GM11168 (cell line): ENCODE results near the gene ANKRD44.
"Not testable (repeated sequence)": the region's sequence is repeated elsewhere in the genome, so short reads cannot be mapped to it uniquely, and the experiment has no call there.

Source experiments
- in situ Hi-C: fragments of 300-500 bp; cut with MboI; formaldehyde crosslinking; loops from one replicate; pipeline ENCODE4 v1.12.0; 2022; ENCODE audit warnings: low sequenced_read_pairs; ENCODE audit not compliant: unreplicated experiment

ANKRD44 gene

DNA sequence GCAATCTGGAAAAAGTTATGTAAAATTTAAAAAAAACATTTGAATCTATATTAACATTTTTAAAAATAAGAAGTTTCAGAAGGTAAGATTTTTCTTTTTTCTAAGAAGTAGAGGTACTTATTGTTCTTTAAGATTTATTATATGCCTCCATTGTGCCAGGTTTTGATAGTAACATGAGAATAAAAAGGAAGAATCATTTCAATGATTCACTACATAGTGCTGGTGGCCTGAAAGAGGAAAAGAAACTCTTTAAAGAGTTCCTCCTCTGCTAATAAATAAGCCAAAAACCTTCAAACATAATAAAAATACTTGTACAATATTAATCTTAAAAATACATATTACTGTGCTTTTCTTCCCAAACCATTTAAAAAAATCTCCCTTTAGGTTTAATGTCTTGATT is 69.0 kb downstream of the ANKRD44 start:
- in situ Hi-C loops, result no loop called here

- in situ Hi-C loops, result no loop called here
Measured at GRCh38 chr2:197241153-197241552, 69.4 kb downstream of the ANKRD44 start.

DNA sequence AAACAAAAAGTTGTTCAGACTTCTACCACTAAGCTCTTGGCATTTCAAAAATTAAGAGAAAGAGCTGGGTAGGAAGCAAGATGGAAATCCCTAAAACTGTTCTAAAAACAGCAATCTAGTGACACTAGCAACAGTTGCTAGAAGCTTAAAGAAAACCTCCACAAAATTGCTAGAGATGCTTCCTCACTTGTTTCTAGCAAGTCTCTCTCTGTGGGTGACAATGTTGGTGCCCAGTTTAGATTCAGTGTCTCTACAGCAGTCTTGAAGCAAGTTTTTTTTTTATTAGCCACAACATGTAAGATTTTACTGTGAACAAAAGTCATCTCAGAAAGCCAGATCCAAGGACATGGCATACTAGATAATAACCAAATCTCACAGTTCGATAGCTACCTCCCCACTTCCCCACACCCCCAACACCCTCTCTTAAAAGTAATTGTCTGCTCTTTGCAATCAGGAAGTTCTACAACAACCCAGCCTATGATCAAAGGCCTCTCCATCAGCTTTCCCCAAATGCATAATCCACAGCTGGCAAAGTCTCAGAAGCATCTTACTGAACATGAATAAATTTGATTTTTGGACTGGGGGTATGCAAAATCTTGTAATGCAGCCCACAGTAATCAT is 70.0 kb downstream of the ANKRD44 start:
- in situ Hi-C loops, result no loop called here

GRCh38 chr2:197240018-197240417 is 70.6 kb downstream of the ANKRD44 start:
- in situ Hi-C loops, result not testable (repeated sequence)

GRCh38 chr2:197239434-197239833 is 71.1 kb downstream of the ANKRD44 start:
- in situ Hi-C loops, result no loop called here

- in situ Hi-C loops, result no loop called here
Measured at GRCh38 chr2:197238043-197238365, 72.6 kb downstream of the ANKRD44 start.

DNA sequence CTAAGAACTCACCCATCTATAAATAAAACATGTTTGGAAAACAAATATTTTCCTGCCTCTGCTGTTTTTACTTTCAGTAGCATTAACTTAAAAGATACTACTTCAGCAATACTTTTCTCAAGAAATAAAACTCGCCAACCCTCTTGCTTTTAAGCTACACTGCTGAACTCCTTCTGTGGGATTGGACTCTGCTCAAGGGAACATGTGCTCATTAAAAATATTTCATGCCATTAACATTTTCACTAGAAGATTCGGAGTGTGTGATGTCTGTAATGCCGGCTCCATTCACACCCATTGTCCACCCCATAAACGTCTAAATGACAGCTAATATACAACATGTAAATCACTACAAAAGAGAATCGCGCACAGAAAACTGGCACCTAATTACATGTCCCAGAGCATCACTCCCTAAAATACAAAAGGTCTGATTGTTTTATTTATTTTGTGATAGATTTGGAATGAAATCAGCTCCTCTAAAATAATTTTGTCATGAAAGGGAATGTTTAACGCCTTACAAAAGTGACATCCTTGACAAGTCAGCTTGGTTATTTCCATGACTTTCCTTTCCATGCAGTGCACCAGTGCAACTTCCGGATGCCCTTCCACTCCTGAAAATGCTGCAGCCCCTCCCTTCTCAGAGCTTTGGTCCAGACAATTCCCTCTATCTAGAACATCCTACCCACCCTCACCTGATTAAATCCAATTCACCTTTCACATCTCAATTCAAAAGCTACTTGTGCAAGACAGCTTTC is 73.1 kb downstream of the ANKRD44 start:
- in situ Hi-C loops, result no loop called here

DNA sequence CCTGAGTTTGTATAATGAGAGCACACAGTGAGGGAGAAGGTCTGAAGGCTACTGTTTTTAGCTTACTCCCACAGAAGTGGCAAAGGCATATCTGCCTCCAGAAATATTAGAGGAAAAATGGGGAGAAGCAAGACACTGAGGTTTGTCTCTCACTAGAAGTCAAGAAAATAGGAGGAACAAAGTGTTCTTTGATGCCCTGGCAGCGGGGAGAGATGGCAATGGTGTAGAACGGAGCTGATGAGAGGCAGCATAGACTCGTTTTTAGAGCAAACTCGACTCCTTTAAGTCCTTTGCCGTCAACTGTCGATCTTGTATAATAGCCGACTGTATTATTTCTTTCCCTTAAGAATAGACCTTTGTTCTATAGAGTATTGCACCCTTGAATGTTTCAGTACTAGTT is 73.8 kb downstream of the ANKRD44 start:
- in situ Hi-C loops, result no loop called here

GRCh38 chr2:197236159-197236558 is 74.4 kb downstream of the ANKRD44 start:
- in situ Hi-C loops, result no loop called here

DNA sequence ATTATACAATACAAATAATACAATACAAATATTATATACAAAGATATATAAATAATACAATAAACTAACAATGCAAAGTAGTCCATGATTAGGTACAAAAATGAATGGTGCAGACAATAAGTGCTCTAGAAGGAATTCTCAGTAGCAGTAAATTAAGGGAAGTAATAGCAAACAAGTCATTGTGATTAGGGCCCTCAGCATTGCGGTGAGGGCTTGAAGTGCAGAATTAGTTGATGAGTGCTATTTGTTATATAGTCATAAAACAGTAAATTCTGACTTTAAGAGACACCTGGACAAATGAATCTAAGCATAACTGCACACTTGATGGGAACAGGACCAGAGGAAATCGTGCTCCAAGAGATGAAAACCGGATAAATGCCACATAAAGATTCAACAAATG is 74.9 kb downstream of the ANKRD44 start:
- in situ Hi-C loops, result no loop called here

GRCh38 chr2:197234671-197235191 is 75.8 kb downstream of the ANKRD44 start:
- in situ Hi-C loops, result no loop called here

DNA sequence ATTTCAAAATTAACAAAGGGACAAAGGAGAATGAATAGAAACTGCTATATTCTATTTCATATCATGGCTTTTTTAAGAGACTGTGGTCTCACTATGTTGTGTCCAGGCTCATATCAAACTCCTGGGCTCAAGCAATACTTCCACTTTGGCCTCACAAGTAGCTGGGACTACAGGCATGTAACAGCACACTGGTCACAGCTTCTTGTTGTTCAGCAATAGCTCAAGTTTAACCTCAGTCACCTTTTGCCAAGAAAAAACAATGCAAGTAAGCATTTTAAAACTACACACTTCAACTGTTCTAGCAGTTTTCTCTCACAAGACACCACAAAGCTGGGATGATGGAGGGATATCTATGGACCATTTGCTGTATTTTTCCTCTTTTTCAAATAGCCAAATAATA is 77.1 kb downstream of the ANKRD44 start:
- in situ Hi-C loops, result no loop called here

DNA sequence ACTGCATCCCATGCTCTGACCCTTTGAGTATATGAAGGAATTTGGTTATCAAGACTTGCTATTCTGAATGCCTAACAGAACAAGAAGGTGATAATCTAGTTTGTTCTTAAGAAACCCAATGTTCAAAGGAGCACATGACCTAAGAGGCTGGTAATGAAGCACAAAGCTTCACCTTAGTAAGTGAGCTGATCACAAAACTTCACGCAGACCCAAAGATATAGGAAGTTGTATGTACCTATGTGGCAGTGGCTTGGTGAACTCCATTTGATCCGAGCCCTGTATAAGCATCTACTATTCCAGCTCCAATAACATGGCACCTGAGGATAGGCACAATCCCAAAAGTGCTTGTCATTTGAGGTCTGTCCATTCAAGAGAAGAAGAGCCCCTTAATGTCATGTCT is 78.6 kb downstream of the ANKRD44 start:
- in situ Hi-C loops, result no loop called here

GRCh38 chr2:197229509-197230443 is 80.8 kb downstream of the ANKRD44 start:
- in situ Hi-C loops, result no loop called here

GRCh38 chr2:197223451-197223850 is 87.1 kb downstream of the ANKRD44 start:
- in situ Hi-C loops, result no loop called here

- in situ Hi-C loops, result no loop called here
Measured at GRCh38 chr2:197219636-197220035, 90.9 kb downstream of the ANKRD44 start.

DNA sequence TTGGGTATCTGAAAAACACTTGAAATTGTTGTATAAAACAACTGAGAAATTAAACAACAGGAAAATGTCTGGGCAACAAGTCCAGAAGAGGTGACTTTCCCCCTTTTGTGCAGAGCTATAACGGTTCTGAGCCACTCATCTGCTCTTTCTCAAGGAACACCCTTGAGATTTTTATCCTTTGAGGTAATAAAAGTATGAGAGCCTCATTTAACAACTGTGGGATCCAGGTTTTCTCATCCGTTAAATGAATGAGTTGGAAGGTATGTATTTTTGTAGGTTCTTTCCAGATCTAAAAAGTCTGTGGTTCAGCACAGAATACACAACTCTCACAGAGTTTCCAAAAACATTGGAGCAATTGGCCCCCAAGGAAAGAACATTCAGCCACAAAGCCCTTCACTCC is 93.0 kb downstream of the ANKRD44 start:
- in situ Hi-C loops, result no loop called here

- in situ Hi-C loops, result no loop called here
Measured at GRCh38 chr2:197216361-197216979, 94.1 kb downstream of the ANKRD44 start.

DNA sequence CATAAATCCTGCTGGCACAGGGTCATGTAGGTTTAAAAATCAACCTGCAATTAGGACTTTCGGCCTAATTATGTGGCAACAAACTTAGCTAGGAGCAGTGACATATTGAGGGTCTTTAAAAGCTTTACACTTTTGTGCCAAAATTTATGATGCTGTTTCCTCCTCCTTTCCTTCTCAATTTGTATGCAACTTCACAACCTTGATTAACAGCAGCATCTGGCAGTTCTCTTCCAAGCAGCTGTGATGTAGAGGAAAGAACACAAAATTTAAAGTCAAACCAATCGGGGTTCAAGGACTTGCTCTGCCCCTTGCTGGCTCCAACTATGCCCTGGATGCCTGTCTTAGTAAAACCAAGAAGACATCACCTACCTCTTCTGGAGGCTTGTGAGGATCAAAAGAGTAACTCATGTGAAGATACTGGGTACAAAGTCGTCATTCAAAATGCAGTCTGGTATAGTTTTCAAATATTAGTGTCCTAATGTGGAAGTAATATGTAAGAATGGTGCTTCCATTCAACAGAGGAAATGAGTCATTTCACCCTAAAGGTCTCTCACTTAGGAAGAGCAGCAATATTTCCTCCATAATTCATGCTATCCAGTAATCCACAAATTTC is 94.7 kb downstream of the ANKRD44 start:
- in situ Hi-C loops, result no loop called here
